Measurements from ENCODE around the gene DROSHA.

DROSHA gene

GRCh38 chr5:31433229-31433628 is 98.7 kb downstream of the DROSHA start:
- TF ChIP-seq GATA3 (IDR thresholded peaks at IDR 0.05; ENCODE audit: low read depth, low read length) (no peak), GATA2 (IDR thresholded peaks at IDR 0.05; ENCODE audit: low read depth, low read length) (no peak)

- no peak for TF ChIP-seq GATA2 (IDR thresholded peaks at IDR 0.05; ENCODE audit: low read depth, low read length)
- no peak for TF ChIP-seq GATA3 (IDR thresholded peaks at IDR 0.05; ENCODE audit: low read depth, low read length)
These were observed 104.1 kb downstream of the DROSHA start for GRCh38 chr5:31427724-31428309.

GRCh38 chr5:31427013-31427723 is 104.7 kb downstream of the DROSHA start:
- TF ChIP-seq GATA3 (IDR thresholded peaks at IDR 0.05; ENCODE audit: low read depth, low read length): no peak
- TF ChIP-seq GATA2 (IDR thresholded peaks at IDR 0.05; ENCODE audit: low read depth, low read length): no peak

GRCh38 chr5:31421806-31422586 is 109.9 kb downstream of the DROSHA start:
- no peak for TF ChIP-seq GATA2 (IDR thresholded peaks at IDR 0.05; ENCODE audit: low read depth, low read length)

- TF ChIP-seq GATA2 (IDR thresholded peaks at IDR 0.05; ENCODE audit: low read depth, low read length) (no peak), GATA3 (IDR thresholded peaks at IDR 0.05; ENCODE audit: low read depth, low read length) (no peak)
These were observed 114.4 kb downstream of the DROSHA start for GRCh38 chr5:31417512-31417911.

- TF ChIP-seq GATA2 (IDR thresholded peaks at IDR 0.05; ENCODE audit: low read depth, low read length) (no peak), GATA3 (IDR thresholded peaks at IDR 0.05; ENCODE audit: low read depth, low read length) (no peak)
These were observed 115.3 kb downstream of the DROSHA start for GRCh38 chr5:31416547-31416946.

GRCh38 chr5:31415960-31416359 is 115.9 kb downstream of the DROSHA start:
- TF ChIP-seq GATA2 (IDR thresholded peaks at IDR 0.05; ENCODE audit: low read depth, low read length) (no peak), GATA3 (IDR thresholded peaks at IDR 0.05; ENCODE audit: low read depth, low read length) (no peak)

GRCh38 chr5:31415009-31415923 is 116.6 kb downstream of the DROSHA start:
- TF ChIP-seq GATA3 (IDR thresholded peaks at IDR 0.05; ENCODE audit: low read depth, low read length): no peak
- peak; percentile 61 for TF ChIP-seq GATA2 (IDR thresholded peaks at IDR 0.05; ENCODE audit: low read depth, low read length)

- TF ChIP-seq GATA2 (IDR thresholded peaks at IDR 0.05; ENCODE audit: low read depth, low read length): no peak
- no peak for TF ChIP-seq GATA3 (IDR thresholded peaks at IDR 0.05; ENCODE audit: low read depth, low read length)
These were observed 118.7 kb downstream of the DROSHA start for GRCh38 chr5:31413030-31413812.

GRCh38 chr5:31412324-31412723 is 119.6 kb downstream of the DROSHA start:
- TF ChIP-seq GATA3 (IDR thresholded peaks at IDR 0.05; ENCODE audit: low read depth, low read length): no peak
- no peak for TF ChIP-seq GATA2 (IDR thresholded peaks at IDR 0.05; ENCODE audit: low read depth, low read length)

GRCh38 chr5:31410089-31410488 is 121.8 kb downstream of the DROSHA start:
- TF ChIP-seq GATA3 (IDR thresholded peaks at IDR 0.05; ENCODE audit: low read depth, low read length) (no peak), GATA2 (IDR thresholded peaks at IDR 0.05; ENCODE audit: low read depth, low read length) (no peak)

GRCh38 chr5:31408814-31409213 is 123.1 kb downstream of the DROSHA start:
- TF ChIP-seq GATA3 (IDR thresholded peaks at IDR 0.05; ENCODE audit: low read depth, low read length) (no peak), GATA2 (IDR thresholded peaks at IDR 0.05; ENCODE audit: low read depth, low read length) (no peak)
